Skeletal muscle tissue (tissue), 4 donors: ENCODE results near the gene TMEM181. TPM values are rescaled to one million over a fixed set of nuclear protein-coding genes. Genes with fewer than 3 reads are reported as not detected.

ENCODE experiments used
- H3K27ac ChIP-seq: one replicate; pipeline ENCODE4 v1.7.0; 2013; ENCODE audit warnings: mild to moderate bottlenecking, low read depth, low read length, inconsistent platforms
- H3K27me3 ChIP-seq, 3 donors: one replicate each; pipeline ENCODE4 v1.7.0; 2013; ENCODE audit warnings: low read length in 3 of 3; ENCODE audit not compliant: control insufficient read depth in 3 of 3, insufficient read depth in 3 of 3
- H3K36me3 ChIP-seq, 3 donors: one replicate each; pipeline ENCODE4 v1.7.0; 2013; ENCODE audit warnings: low read length in 3 of 3; ENCODE audit not compliant: control insufficient read depth in 3 of 3, insufficient read depth in 3 of 3
- H3K4me1 ChIP-seq, 3 donors: one replicate each; pipeline ENCODE4 v1.7.0; 2013; ENCODE audit warnings: low read length in 3 of 3, mild to moderate bottlenecking in 3 of 3; ENCODE audit not compliant: control insufficient read depth in 3 of 3, insufficient read depth in 3 of 3
- H3K4me3 ChIP-seq, 3 donors: one replicate each; pipeline ENCODE4 v1.7.0; 2013; ENCODE audit warnings: low read length in 3 of 3
- H3K9ac ChIP-seq, 3 donors: one replicate each; pipeline ENCODE4 v1.7.0; 2013; ENCODE audit warnings: low read length in 3 of 3, mild to moderate bottlenecking in 3 of 3, moderate library complexity in 2 of 3, low read depth in 1 of 3
- H3K9me3 ChIP-seq, 3 donors: one replicate each; pipeline ENCODE4 v1.7.0; 2013; ENCODE audit warnings: low read length in 3 of 3; ENCODE audit not compliant: control insufficient read depth in 3 of 3
- total RNA-seq: library from RNA; depleted of rRNA; stranded (reverse); fragments of >200 nt; gene quantifications from one replicate; pipeline ENCODE4 v1.2.3, GENCODE V29; 2014
- donor health status: Osteomylitis.

The TMEM181 gene, protein sequence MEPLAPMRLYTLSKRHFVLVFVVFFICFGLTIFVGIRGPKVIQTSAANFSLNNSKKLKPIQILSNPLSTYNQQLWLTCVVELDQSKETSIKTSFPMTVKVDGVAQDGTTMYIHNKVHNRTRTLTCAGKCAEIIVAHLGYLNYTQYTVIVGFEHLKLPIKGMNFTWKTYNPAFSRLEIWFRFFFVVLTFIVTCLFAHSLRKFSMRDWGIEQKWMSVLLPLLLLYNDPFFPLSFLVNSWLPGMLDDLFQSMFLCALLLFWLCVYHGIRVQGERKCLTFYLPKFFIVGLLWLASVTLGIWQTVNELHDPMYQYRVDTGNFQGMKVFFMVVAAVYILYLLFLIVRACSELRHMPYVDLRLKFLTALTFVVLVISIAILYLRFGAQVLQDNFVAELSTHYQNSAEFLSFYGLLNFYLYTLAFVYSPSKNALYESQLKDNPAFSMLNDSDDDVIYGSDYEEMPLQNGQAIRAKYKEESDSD
- total RNA-seq: 17.2 TPM

GRCh38 chr6:158559895-158560835 is at the start of gene TMEM181:
Gene TMEM181 (plus strand): TSS chr6:158560091. CDS start chr6:158560225, 134 bp downstream.
- Histone ChIP-seq H3K36me3 (no peaks in the 10 kb centered on the region), H3K27me3 (peaks cover 0 to 3% (median 0%) of the 10 kb centered on the region in 3 donors), H3K4me3 (peak within 1 kb of the TSS; percentile 83 to 91 (median 91)), H3K4me1 (peaks cover 13 to 31% (median 26%) of the 10 kb centered on the region in 3 donors), H3K27ac (peak within 1 kb of the TSS; percentile 64), H3K9me3 (no peaks in the 10 kb centered on the region), H3K9ac (peak within 1 kb of the TSS; percentile 73 to 85 (median 79))

GRCh38 chr6:158512809-158513208 is 47.1 kb upstream of the TMEM181 start:
- Histone ChIP-seq H3K4me3 (no peak overlapping the region), H3K9me3 (no peaks in the 10 kb centered on the region), H3K4me1 (no peaks in the 10 kb centered on the region), H3K27me3 (peaks cover 15 to 18% (median 16%) of the 10 kb centered on the region in 3 donors), H3K27ac (no peak overlapping the region), H3K9ac (no peak overlapping the region), H3K36me3 (no peaks in the 10 kb centered on the region)

- Histone ChIP-seq H3K9me3 (no peaks in the 10 kb centered on the region), H3K36me3 (no peaks in the 10 kb centered on the region), H3K4me1 (peaks cover 0 to 7% (median 0%) of the 10 kb centered on the region in 3 donors), H3K4me3 (no peak overlapping the region), H3K9ac (no peak overlapping the region), H3K27me3 (peaks cover 21 to 25% (median 24%) of the 10 kb centered on the region in 3 donors), H3K27ac (no peak overlapping the region)
Observed at GRCh38 chr6:158514176-158514575, 45.7 kb upstream of the TMEM181 start.

DNA sequence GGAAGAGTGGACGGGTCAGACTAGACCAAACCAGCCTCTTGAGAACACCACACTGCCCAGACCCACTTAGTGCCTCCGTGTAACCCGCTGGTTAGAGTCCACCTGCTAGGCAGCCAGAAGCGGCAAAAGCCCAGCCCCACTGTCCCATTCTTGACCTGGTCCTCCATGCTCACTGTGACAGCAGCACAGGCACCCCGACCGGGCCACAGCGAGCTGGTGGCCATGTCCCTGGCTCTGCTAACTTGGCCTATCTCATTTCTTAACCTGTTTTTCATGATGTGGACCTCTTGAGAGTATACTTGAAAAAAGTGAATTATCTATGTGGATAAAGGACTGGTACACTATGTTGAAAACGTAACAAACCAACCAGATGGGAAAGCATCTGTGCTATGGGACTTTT is 44.9 kb upstream of the TMEM181 start:
- Histone ChIP-seq H3K36me3 (no peaks in the 10 kb centered on the region), H3K27me3 (peaks cover 24 to 31% (median 29%) of the 10 kb centered on the region in 3 donors), H3K4me1 (peaks cover 0 to 7% (median 0%) of the 10 kb centered on the region in 3 donors), H3K9ac (no peak overlapping the region), H3K4me3 (no peak overlapping the region), H3K9me3 (no peaks in the 10 kb centered on the region), H3K27ac (no peak overlapping the region)

- H3K36me3 ChIP-seq: no peaks in the 10 kb centered on the region
- H3K4me3 ChIP-seq: no peak overlapping the region
- peaks cover 0 to 7% (median 0%) of the 10 kb centered on the region in 3 donors for H3K4me1 ChIP-seq
- H3K27ac ChIP-seq: no peak overlapping the region
- H3K9ac ChIP-seq: no peak overlapping the region
- peaks cover 24 to 31% (median 29%) of the 10 kb centered on the region in 3 donors for H3K27me3 ChIP-seq
- H3K9me3 ChIP-seq: no peaks in the 10 kb centered on the region
Observed at GRCh38 chr6:158516098-158516497, 43.8 kb upstream of the TMEM181 start.

DNA sequence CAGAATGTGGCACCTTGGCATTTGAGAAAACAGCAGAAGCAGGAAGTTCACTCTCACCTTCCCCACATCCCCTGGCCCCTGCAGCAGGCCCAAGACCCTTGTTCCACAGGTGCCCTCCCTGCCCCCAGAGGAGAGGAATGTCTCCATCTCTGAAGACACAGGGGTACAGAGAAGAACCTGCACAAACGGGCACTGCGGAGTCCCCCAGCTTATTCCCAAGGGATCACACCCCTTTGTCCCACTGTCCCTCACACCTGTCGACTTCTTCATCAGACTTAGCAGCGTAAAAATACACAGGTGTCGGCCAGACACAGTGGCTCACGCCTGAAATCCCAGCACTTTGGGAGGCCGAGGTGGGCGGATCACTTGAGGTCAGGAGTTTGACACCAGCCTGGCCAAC is 42.9 kb upstream of the TMEM181 start:
- Histone ChIP-seq H3K27ac (no peak overlapping the region), H3K4me3 (no peak overlapping the region), H3K4me1 (peaks cover 0 to 7% (median 0%) of the 10 kb centered on the region in 3 donors), H3K27me3 (peaks cover 24 to 31% (median 29%) of the 10 kb centered on the region in 3 donors), H3K9me3 (no peaks in the 10 kb centered on the region), H3K36me3 (no peaks in the 10 kb centered on the region), H3K9ac (no peak overlapping the region)

DNA sequence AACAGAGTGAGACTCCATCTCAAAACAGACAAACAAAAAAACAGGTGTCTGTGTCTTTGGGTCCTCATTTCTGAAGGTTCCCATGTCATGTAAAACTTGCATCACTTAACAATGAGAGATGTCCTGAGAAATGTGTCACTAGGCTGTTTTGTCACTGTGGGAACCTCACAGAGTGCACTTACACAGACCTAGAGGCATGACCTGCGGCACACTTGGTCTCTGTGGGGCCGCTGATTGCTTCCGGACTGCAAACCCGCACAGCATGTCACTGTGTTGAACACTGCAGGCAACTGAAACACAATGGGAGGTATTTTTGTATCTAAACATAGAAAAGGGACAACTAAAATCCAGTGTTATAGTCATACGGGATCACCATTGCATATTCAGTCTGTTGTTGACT is 42.3 kb upstream of the TMEM181 start:
- Histone ChIP-seq H3K27ac (no peak overlapping the region), H3K4me1 (peaks cover 0 to 7% (median 0%) of the 10 kb centered on the region in 3 donors), H3K4me3 (no peak overlapping the region), H3K9me3 (no peaks in the 10 kb centered on the region), H3K27me3 (peaks cover 24 to 33% (median 29%) of the 10 kb centered on the region in 3 donors), H3K9ac (no peak overlapping the region), H3K36me3 (no peaks in the 10 kb centered on the region)

GRCh38 chr6:158518191-158519127 is 41.4 kb upstream of the TMEM181 start:
- H3K4me3 ChIP-seq: no peak overlapping the region

GRCh38 chr6:158519300-158519699 is 40.6 kb upstream of the TMEM181 start:
- peaks cover 24 to 37% (median 37%) of the 10 kb centered on the region in 3 donors for H3K27me3 ChIP-seq

More at GRCh38 chr6:158518191-158519127, 41.4 kb upstream of the TMEM181 start:
- Histone ChIP-seq H3K27ac (no peak overlapping the region), H3K36me3 (no peaks in the 10 kb centered on the region), H3K27me3 (peaks cover 24 to 34% (median 30%) of the 10 kb centered on the region in 3 donors), H3K9ac (no peak overlapping the region), H3K9me3 (no peaks in the 10 kb centered on the region), H3K4me1 (peaks cover 0 to 7% (median 0%) of the 10 kb centered on the region in 3 donors)

More at GRCh38 chr6:158519300-158519699, 40.6 kb upstream of the TMEM181 start:
- no peak overlapping the region for H3K4me3 ChIP-seq
- peaks cover 0 to 2% (median 0%) of the 10 kb centered on the region in 3 donors for H3K9me3 ChIP-seq
- no peak overlapping the region for H3K27ac ChIP-seq
- H3K4me1 ChIP-seq: peaks cover 0 to 7% (median 0%) of the 10 kb centered on the region in 3 donors
- no peaks in the 10 kb centered on the region for H3K36me3 ChIP-seq
- H3K9ac ChIP-seq: no peak overlapping the region
